Activated CD8-positive, alpha-beta memory T cell treated with anti-CD3 and anti-CD28 coated beads for 1 hour (primary cell): Measurements from ENCODE around the gene NIPSNAP2.
A peak's percentile ranks its signal among the peaks of the same experiment; 100 is the strongest.
"Not testable (repeated sequence)": the region's sequence is repeated elsewhere in the genome, so short reads cannot be mapped to it uniquely, and the experiment has no call there.

Experiments
- DNase-seq, 2 donors: peaks; one replicate each; pipeline ENCODE4 v3.0.0-alpha.2; 2020; ENCODE audit warnings: low read depth in 1 of 2; ENCODE audit errors: extremely low read depth in 1 of 2

Gene NIPSNAP2

GRCh38 chr7:55964261-55965099 lies at the start of gene NIPSNAP2:
Gene NIPSNAP2, plus strand, starts transcription at chr7:55964585. Its CDS starts 25 bp downstream, at chr7:55964610.
- peak in 1 of 2 donors; percentile 45 for DNase-seq

DNA sequence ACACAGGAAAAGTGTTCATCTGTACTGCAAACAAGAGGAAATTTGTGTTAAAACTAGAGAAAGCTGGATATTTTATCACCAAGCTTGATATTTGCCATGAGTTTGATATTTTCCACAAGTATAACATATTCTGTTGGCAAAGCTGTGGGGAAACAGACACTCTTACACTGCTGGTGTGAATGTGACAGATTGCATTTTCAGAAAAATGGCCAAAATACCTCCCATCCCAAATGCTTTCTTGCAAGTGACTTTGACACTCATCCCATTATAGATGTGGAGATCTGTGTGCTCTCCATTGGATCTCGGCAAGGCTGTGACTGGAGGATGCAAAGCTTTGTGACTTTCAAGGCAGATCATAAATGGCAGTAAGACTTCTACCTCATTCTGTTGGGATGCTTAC lies 46.6 kb upstream of the NIPSNAP2 start:
- no peak for DNase-seq

- DNase-seq: no peak
These were observed 36.2 kb upstream of the NIPSNAP2 start for GRCh38 chr7:55928006-55928767.

GRCh38 chr7:55931421-55932151 lies 32.8 kb upstream of the NIPSNAP2 start:
- no peak for DNase-seq

DNA sequence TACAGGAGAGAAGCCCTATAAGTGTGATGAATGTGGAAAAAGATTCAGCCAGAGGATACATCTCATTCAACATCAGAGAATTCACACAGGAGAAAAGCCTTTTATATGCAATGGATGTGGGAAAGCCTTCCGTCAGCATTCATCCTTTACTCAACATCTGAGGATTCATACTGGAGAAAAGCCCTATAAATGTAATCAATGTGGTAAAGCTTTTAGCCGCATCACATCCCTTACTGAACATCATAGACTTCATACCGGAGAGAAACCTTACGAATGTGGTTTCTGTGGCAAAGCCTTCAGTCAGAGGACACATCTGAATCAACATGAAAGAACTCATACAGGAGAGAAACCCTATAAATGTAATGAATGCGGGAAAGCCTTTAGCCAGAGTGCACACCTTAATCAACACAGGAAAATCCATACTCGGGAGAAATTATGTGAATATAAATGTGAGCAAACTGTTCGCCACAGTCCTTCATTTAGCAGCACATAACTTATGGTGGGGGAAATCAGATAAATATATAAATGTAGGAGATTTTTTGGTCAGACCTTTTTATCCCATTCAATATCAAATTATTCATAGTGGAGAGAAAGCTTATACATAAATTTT lies 24.8 kb upstream of the NIPSNAP2 start:
- no peak for DNase-seq

GRCh38 chr7:55946545-55946944 lies 17.8 kb upstream of the NIPSNAP2 start:
- DNase-seq: no peak

DNA sequence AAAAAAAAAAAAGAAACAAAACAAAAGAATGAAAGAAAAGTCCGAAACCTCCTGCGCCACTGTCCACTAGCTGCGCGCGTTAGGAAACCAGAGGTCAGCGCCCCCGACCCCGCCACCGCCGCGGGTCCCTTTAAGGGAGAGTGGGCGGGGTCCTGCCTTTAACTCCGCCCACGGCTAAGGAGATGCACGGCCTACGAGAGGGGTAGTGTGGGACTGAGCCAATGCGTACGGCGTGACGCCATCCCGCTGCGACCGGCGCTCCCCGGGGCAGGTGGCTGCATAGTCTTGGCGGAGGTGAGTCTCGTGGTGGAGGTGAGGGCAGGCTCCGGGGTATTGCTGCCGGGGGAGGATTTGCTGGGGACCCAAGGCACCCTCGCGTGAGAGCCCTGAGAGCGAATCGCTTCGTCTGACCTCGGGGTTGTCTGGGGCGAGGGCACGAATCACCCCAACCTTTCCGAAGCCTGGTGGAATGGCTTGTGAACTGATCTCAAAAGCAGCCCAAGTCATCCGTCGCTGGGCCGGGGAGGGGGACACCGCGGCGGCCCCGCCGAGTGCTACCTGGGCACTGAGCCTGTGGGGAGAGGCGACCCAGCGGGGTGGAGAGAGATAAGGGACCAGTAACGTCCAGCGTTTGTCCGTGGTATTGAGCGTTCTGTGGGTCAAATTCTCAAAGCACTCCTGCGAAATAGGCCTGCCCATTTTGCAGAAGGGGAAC lies 12.6 kb upstream of the NIPSNAP2 start, which contains the start of gene MRPS17:
Gene MRPS17, plus strand, starts transcription at position 241 of the 715 bp plus-strand sequence. CDS start 1,319 bp downstream, outside the sequence.
- DNase-seq: peak; percentile 81 to 89

DNA sequence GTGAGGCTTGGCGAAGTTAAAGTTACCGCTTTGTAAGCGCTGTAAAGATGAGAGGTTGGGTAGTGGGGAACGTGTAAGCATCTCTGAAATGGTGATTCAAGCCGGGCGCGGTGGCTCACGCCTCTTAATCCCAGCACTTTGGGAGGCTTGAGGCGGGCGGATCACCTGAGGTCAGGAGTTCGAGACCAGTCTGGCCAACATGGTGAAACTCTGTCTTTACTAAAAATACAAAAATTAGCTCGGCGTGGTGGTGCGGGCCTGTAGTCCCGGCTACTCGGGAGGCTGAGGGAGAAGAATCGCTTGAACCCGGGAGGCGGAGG lies 12.1 kb upstream of the NIPSNAP2 start:
- DNase-seq: not testable (repeated sequence)

DNA sequence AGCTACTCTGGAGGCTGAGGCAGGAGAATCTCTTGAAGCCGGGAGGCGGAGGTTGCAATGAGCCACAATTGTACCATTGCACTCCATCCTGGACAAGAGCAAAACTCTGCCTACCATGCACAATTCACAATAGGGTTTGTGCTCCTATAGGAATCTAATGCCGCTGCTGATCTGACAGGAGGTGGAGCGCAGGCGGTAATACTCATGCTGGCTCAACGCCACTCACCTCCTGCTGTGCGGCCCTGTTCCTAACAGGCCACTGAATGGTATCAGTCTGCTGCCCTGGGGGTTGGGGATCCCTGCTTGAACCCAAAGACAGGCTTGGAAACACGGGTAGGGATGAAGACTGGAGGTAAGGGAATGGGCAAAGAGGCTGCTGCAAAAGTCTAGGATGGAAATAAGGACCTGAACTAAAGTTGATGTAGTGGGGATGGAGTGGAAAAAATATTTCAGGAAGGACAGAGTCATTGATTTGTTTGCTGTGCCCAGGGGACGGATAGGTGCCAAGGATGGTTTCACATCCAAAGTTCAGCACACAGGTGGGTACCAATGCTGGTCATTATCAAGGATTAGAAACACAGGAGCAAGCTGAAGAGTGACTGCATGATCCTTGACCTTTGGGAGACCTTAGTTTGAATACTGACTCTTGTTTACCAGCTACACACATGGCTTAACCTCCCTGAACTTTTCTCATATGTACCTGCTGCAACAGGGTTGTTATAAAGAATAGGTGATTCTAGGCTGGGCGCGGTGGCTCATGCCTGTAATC lies 10.5 kb upstream of the NIPSNAP2 start:
- no peak for DNase-seq

GRCh38 chr7:55957190-55957589 lies 7.2 kb upstream of the NIPSNAP2 start:
- no peak for DNase-seq

GRCh38 chr7:55962014-55962413 lies 2.4 kb upstream of the NIPSNAP2 start:
- no peak for DNase-seq

DNA sequence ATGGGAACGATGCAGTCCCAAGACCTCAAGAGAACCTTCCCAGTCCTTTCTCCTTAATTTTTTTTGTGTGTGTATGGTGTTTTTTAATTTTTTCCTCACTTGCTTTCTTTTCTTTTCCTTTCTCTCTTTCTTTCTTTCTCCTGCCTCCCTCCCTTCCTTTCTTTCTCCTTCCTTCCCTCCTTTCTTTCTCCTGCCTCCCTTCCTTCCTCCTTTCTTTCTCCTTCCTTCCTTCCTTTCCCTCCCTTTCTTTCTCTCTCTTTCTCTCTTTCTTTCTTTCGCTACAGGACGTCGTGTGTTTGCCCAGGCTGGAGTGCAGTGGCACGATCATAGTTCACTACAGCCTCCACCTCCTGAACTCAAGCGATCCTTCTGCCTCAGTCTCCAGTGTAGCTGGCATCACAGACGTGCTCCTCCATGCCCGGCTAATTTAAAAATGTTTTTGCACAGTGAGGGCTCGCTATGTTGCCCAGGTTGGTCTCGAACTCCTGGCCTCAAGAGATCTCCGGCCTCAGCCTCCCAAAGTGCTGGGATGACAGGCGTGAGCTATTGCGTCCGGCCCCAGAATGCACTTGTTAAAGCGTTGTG lies 709 bp upstream of the NIPSNAP2 start:
- no peak for DNase-seq

DNA sequence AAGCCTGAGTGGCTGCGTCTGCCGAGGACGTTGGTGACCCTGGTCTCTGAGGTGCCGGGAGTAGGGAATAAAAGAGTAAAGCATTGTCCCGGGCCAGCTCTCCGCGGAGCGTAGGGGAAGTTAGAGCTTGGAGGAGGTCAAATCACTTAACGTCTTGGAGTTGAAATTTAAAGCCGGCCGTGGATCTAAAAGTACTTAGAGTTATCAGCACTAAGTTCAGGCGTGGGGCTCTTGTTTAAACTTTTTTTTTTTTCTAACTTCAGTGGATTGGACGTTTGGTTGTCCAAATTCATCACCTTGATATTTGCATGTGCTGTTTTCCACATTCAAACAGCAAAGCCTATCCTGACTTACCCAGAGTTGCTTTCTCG lies 700 bp downstream of the NIPSNAP2 start:
- no peak for DNase-seq

DNA sequence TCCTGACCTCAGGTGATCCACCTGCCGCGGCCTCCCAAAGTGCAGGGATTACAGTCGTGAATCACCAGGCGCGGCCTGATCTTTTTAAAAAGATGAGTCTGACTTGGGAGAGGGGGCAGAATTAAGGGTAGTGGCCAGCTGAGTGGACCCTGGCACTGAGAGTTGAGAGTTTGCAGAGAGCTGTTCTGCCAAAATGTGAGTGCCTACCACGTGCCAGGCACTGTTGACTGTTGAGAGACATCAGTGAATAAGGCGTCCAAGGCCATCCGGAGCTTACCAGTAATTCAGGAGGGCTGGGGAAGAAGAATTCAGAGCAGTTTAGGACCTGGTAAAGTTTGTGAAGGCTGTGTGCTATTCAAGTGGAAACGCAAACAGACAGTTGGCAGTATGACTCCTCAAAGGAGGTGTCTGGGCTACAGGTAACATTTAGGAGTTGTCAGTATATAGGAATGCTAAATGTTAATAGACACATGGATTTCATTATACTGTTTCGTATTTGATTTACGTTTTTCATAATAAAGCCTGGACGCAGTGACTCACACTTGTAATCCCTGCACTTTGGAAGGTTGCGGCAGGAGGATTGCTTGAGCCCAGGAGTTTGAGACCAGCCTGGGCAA lies 1.5 kb downstream of the NIPSNAP2 start:
- no peak for DNase-seq

DNA sequence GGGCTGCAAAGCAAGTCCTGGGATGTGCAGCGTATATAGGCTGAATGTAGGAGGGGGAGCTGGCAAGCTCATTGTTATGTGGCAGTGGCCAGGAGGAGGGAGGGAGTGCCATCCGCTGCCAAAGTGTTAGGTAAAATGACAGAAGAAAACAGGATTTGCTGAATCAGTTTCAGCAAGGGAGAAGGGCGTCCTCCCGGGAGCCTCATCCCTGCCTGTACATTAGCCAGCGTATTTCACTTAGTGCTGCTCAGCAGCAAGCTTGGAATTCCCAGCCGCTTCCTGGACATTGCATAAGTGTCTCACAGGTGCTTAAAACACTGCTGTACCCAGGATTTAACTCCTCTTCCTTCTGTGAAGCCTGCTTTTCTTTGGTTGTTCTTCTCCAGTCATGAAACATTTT lies 2.5 kb downstream of the NIPSNAP2 start:
- no peak for DNase-seq

- no peak for DNase-seq
These were observed 5.0 kb downstream of the NIPSNAP2 start for GRCh38 chr7:55969391-55969790.

- DNase-seq: no peak
These were observed 6.2 kb downstream of the NIPSNAP2 start for GRCh38 chr7:55970561-55970960.

DNA sequence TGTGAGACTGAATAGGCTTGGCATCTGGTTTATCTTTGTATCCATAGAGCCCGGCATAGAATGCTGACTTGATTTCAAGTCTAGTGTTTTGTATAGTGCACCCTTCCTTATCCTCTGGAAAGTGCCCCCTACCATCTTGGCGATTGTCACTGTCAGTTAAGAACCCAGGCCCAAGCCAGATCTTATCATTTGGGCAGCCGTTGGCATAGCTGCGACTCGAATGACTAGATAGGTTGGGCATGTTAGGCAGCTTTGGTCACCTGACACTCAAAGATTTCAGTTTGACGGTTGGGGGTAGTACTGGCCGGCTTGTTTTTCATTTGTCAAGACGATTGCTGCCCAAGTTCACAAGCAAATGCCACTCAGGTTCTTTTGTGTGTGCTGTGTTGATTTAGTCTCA lies 6.6 kb downstream of the NIPSNAP2 start:
- DNase-seq: no peak

DNA sequence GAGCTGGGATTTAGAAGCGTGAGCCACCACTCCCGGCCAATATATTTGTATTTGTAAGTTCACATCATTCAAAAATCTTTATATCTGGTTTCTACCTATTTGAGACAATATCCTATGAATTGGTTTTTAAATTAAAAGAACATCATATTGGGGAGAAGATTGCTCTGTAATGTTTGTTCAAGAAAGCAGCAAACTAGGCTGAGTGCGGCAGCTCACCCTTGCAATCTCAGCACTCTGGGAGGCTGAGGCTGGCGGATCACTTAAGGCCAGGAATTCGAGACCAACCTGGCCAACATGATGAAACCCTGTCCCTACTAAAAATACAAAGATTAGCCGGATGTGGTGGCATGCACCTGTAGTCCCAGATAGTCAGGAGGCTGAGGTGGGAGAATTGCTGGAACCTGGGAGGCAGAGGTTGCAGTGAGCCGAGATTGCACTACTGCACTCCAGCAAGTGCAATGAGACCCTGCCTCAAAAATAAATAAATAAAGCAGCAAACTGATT lies 9.4 kb downstream of the NIPSNAP2 start:
- DNase-seq: no peak
